Fibroblast of skin of left quadriceps (primary cell): ENCODE measurements around the gene PBX3.
"Not testable (repeated sequence)": the region's sequence is repeated elsewhere in the genome, so short reads cannot be mapped to it uniquely, and the experiment has no call there.

Experiments used
- DNase-seq, 2 experiments: peaks; one replicate each; pipeline ENCODE4 v3.0.0-alpha.2; 2013; ENCODE audit warnings: low read depth in 2 of 2

The PBX3 gene

DNA sequence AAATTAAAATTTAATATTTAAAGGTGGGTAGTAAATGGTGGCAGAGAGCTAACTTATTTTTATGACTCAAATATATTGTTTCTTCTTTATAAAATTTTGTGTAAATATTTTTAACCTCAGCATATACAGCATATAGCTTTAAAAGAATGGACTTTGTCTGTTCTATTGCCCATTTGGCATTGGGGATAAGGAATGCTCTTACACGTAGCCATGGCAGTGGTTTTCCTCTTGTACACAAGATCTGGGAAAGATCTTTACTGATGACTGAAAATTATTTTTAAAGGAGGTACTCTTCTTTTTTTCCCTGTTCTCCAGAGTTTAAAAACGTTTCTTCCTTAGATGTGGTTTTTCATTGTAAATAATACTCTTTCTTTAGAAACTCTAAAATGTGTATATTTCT lies 75.0 kb downstream of the PBX3 start:
- no peak for DNase-seq

DNA sequence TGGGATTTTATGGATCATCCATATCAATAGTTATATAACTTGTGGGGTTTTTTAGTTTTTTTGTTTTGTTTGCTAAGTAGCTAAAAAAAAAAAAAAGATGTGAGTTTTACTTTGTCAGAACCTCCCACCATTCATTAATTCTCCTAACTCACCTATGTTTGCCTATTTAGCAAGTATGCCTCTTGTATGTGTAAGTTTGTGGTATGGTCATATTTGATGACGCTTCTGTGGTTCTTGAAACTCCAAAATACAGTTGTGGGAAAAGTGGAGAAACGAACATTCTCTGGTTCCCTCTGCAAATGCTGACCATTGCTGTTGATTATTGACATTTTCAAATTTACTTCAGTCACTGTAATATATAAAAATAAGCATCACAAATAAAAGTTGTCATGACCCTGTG lies 75.7 kb downstream of the PBX3 start:
- no peak for DNase-seq

DNA sequence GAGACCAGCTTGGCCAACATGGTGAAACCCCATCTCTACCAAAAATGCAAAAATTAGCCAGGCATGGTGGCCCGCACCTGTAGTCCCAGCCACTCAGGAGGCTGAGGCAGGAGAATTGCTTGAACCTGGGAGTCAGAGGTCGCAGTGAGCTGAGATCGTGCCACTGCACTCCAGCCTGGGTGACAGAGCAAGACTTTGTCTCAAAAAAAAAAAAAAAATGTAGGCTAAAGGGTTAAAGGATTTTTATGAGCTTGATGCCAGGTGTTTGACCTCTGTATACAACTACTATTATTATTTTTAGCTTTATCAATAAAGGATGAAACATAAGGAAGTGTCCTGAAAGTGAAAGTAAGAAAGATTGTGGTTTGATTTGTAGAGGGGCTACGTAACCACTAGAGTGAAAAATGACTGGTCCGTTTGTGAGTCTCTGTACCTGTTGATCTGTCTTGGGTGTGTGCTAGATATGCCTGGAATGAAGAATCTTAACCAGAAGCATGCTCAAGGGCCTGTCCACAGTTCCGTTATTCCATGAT lies 76.8 kb downstream of the PBX3 start:
- not testable (repeated sequence) for DNase-seq

DNA sequence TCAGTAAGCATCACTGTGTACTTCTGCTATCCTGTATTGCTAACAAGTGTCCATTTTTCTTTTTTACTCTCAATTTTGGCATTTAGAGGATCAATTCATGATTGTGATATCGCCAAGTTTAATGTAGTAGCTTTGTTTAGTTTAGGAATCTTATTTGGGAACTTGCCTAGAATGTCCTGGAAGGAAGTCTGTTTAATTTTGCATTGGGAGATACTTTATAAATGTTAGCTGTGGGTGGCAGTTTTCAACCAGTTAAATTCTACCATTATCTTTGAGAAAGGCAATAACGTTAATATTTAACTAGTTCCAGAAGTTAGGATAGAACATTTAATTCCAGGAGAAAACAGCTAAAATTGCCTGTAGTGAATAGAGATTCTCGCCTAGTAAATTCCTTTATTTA lies 78.6 kb downstream of the PBX3 start:
- DNase-seq = no peak

DNA sequence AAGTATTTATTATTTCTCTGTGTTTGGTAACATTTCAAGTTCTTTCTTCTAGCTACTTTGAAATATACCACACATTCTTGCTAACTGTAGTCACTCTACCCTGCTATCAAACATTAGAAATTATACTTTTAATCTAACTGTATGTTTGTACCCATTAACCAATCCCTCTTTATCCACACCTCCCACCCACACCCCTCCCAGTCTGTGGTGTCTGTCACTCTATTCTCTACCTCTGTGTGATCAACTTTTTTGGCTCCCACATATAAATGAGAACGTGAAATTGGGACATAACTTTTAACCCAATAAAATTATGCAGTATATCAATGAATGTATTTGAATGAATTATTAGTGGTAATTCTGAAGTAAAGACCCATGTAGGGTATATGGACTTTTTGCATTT lies 79.7 kb downstream of the PBX3 start:
- no peak for DNase-seq

DNA sequence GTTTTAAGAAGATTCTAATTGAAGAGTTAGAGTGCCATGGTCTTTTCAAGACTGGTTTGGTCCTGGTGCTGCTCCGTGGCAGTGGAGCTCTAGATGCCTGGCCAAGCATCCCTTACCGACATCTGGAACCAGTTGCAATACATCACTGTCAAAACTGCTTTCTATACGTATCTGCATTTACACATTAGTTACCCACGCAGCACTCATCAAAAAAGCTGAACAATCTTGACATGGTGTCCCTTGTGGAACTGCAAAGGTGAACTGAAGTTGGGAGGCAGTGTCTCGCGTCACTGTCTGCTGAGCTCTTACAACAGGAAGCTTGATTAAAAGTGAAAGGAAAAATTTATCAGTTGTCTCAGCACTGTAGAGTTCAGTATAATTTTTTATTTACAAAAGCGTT lies 82.6 kb downstream of the PBX3 start:
- no peak for DNase-seq

DNA sequence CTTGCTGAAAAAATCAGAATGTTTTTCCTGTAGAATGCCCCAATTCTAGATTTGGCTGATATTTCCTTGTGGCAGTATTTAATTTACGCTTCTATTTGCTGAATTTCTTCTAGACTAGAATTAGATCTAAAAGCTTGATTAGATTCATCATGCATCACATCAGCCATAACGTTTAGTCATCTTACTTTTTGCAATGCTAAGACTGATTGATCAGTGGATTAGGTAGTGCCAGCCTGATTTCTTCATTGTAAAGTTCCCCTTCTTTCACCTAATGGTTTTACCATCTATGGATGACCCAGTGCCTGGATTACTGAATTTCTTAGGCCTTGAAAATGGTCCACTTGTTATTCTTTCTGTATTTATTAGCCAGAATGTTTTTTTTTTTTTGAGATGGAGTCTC lies 83.9 kb downstream of the PBX3 start:
- DNase-seq = no peak

DNA sequence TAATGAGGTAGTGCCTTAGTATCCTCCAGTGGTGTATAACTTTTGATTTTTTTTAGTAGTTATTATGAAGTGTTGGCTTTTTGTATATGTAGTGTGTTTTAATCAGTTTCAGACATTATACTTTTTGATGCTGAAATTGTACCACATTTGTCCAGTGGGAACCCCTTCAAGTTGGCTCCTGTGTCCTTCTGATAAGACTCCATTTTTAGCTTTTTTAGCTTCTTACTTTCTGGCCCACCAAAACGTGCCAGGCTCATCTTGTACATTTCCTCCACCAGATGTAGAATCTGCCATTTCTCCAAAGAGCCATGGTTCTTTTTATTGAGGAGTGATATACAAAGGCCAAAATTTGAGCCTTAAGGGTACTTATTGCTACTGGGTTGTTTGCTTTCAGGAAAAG lies 84.4 kb downstream of the PBX3 start:
- DNase-seq = no peak

DNA sequence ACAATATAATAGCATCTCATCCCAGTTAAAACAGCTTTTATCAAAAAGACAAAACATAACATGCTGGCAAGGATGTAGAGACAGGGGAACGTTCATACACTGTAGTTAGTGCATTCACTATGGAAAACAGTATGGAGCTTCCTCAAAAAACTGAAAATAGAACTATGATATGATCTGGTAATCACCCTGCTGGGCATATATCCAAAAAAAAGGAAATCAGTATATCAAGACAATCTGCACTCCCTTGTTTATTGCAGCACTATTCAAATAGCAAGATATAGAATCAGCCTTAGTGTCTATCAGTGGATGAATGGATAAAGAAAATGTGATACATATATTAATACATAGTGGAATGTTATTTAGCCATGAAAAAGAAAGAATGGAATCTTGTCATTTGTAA lies 88.5 kb downstream of the PBX3 start:
- no peak for DNase-seq

DNA sequence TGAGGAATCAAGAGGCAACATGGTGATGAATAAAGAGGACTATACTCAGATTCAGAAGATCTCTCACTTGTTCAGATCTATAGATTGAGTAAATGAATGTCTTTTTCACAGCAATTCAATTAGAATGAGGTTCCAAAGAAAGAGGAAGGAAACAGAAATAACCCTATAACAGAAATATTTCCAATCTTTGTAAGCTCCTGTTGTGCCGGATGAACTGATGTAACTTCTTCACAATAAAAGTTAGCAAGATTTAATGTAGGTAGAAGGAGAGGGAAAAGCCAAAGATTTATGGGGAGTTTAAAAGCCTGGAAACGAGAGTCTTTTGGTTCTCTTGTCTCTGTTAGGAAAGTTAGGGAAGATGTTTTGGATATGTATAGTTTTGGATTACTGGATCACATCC lies 92.1 kb downstream of the PBX3 start:
- DNase-seq = no peak

DNA sequence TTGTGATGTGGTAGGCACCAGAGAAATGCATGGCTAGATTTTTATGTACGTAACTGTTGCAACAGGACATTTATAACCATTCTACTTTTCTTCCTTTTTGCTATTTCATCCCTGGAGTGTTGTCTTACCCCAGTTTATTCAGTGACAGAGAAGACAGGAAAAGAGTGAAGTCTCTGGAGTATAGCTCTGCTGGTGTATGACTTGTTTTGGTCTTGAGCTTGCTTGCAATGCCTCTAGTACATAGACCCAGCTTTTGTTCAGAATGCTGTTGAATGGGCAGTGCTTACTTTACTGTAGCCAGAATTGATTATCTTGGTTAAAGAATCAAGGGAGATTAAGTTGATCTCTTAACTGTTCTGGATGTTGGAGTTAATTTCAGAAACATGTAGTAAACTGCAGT lies 94.3 kb downstream of the PBX3 start:
- no peak for DNase-seq

DNA sequence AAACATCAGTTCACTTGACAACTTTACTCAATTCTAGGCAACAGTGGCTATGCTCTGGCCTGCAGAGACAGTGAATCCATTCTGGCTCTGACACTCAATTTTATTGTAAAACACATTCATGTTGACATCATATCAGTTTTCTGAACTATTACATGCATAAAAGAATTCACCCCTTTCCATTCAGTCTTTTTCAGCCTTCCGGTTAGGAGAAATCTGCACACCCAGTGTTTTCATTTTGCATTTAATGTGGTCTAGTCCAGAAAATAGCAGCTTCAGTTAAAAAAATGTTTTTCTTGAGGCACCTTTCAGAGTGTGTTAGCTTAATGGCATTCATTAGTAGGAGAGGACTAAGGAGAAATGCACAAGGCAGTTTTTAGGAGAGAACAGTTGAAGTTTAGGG lies 95.1 kb downstream of the PBX3 start:
- DNase-seq = no peak

DNA sequence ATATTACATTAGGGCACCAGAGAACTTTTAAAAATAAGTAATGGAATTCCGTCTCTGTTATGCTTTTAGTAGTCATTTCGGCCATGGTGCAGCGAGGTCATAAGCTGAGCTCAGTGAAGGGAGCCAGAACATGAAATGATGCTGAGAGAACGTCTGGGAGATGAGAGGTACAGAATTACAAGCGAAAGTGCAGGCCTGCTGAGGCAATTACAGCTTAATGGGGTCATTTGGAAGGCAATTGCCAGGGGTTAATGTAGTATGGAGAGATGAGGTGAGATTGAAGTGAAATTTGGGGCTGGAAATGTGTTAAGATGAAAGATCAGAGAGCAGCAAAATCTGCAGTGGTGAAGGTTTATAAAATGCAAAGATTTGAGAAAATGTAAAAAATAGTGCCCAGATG lies 96.5 kb downstream of the PBX3 start:
- no peak for DNase-seq

DNA sequence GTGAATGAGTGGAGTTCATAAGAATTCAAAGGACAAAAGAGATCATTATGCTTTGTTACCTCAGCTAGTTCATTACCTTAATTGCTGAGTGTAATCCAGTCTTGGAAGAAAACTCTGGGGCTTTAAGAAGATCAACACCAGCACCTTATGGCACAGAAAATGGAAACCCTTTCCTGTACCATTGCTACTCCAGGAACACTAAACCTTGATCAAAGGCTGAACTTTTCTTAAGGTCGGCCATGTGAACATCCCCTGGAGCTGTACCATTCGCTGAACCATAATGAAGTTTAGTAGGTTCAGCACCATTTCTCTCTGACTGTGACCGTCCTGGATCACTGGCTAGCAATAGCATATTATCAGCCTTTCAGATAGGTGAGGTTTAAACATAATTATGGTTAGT lies 97.4 kb downstream of the PBX3 start:
- no peak for DNase-seq

DNA sequence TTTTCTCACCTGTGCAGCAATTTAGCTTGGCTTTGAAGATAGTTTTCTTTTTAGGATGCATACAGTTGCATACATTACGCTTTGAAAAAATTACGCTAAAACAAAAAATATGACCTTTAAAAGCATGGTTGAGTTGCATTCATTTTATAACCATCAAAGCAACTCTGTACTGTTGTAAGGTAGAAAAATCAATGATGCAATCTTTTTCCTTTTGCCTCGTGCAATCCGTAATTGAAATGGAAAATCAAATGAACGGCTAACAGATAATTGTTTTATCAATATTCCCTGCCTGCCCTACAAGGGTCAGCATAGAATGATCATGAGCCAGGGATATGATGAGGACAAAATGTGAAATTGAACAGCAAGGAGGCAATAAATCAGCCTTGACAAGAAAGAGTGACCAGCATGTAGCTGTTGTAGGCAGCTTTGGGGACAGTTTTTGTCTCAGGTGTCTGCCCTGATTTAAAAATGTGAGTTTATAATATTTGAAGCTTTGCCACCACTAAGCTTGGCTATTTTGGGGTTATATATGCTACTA lies 98.2 kb downstream of the PBX3 start:
- DNase-seq = no peak

DNA sequence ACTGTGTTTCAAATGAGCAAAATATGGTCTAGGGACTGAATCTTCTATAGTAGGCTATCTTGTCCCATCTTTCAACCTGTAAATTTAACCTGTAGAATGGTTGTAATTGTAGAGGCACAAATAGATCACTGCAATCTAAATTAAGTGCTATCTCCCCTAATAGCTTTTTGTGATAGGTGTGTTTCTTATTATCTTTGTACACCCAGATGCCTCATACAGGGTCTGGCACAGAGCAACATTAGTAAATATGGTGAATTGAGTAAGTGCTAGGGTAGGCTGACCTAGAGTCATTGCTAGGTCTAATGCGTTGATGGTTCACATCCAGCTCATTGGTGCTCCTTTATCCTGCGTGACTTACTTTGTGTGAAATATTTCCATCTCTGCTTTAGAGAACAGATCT lies 100.6 kb downstream of the PBX3 start:
- DNase-seq = no peak

DNA sequence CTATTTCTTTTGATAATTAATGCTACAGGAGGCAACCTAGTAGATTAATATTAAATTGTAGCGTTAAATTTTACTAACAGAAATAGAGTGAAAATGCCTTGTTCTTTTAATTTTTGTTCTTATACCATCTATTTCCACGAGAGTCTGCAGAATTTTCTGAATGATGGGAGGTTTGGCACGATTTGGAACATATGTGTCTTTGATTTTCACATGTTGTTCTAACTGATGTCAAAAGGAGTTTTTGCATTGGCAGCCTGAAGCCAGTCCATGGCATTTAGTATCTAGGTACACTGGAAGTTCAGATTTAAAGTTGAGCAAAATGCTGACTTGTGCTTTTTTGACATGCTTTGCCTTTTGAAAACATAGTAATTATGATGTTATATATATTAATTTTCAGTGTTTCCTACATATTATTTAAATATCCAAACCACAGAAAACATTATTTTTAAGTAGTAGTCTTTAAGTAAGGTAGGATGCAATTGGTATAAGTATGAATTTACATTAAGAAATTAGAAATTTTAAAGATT lies 103.0 kb downstream of the PBX3 start:
- DNase-seq = no peak

DNA sequence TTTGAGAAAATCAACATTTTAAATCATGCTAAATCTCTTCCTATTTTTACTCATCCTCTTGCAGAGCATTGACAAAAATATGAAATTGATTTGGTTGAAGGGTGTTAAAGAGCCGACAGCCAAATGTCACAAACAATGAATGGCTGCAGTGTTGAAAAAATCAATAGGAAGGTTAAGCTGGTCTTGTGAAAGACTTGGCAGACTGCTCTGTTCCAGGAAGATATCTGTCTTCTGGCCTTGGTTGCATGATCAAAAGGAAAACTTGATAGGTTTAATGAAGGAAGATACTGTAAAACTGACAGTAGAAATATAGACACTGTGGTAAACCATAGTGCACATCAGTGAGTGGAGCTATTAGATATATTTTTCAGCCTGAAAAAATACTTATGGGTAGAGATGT lies 103.6 kb downstream of the PBX3 start:
- DNase-seq = no peak

DNA sequence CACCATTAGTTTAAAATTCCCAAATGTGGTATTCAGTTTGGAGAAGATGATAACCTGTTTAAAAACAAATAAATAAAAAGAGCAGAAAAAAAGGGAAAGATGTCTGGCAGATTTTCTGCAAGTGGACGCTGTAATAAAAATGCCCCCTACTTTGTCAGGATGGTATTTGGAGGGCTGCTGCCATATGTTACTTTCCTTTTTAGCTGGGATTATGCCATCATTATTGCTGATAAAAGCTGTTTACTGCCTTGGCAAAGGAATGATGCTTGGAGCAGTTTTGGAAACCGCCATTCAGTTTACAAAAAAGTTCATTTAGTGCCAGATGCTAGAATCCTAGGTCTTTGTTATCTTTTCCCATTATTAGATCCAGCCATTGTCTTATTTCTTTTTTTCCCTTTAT lies 104.8 kb downstream of the PBX3 start:
- DNase-seq = no peak

DNA sequence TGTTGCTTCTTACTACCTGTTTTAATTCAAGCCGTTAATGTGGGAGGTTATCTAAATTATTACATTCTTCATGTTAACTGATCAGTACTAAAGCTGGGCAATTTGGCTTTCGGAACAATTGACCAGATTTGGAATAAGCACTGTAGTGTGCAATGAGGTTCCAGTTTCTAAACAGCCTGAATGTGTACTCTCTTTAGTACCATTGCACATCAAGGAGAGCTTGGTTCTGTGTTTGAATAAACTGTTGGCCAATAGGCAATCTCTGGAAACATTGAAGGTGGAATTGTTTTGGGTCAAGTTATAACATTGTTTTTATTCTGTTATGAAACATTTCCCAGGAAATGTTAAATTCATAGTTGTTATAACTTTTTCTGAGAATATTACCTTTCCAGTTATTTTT lies 105.2 kb downstream of the PBX3 start:
- no peak for DNase-seq

DNA sequence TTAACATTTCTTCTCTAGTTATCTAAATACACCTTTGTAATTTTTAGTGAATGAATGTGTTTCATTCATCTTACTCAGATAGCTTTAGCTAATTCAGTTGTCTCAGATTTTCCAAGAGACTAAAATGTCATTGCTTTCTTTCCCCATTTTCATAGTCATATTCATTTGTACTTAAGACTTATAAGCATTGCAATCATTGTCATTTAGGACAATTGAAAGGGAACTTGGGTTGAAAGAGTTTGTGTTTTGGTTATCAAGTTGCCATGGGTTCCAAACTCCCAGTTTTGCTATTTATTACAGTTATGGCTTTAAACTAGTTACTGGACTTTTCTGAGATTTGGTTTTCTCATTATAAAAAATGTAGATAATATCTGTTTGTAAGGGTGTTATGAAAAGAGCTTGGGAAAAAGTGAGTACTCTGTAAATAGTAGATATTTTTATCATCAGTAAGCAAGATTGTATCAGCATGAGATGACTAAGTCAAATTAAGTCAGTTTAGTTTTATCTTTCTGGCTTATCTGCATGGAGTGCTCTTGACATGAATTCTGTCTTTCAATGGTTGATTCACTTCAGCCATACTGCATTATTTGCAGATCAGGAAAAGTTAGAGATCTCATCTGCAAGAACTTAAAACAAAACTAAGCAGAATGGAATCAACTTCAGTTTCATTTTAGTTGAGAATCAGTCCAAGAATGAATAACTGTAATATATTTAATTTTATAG lies 107.5 kb downstream of the PBX3 start:
- DNase-seq = no peak

DNA sequence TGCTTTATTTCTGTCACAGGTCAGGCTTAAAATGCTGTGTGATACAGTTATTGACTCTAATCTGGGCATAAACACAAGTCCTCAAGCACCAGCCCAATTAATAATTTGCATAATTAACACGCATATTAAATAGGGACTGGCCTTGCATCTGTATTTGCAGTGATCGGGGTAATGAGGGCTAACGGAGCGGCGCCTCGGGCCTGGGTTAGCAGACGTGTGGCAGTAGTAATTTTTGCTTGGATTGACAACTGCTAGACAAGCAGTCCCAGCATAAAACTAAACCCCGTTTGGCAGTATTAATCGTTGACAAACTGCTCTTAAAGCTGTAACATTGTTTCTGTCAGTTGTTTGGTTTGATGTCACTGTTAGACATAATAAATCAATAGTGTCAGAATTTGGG lies 109.2 kb downstream of the PBX3 start:
- DNase-seq = no peak

DNA sequence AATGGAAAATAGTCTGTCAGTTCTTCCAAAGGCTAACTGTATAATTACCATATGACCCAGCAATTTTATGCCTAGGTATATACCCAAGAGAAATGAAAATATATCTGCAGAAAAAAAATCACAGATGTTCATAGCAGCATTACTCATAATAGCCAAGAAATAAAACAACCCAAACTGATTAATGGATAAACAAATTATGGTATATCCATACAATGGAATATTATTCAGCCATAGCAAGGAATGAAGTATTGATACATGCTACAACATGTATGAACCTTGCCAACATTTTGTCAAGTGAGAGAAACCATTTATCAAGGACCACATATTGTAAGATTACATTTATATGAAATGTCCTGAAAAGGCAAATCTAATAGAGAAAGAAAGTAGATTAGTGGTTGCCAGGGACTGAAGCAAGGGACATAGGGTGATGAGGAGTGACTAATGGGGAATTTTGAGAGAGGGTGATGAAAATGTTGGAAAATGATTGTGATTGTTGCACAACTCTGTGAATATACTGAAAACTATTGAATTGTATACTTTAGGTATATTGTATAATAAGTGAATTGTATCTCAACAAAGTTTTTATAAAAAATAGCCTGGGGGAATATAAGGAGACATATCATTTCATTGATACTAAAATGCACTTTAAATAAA lies 114.4 kb downstream of the PBX3 start:
- no peak for DNase-seq
